Activated T-helper 17 cell treated with anti-CD3 and anti-CD28 coated beads, Interleukin-2, amount 50 U/mL, for 72 hours (primary cell): ENCODE data around the gene GPS2. TPM values are rescaled to one million over a fixed set of nuclear protein-coding genes. Genes with fewer than 3 reads are reported as not detected.
A peak's percentile ranks its signal among the peaks of the same experiment; 100 is the strongest.

ENCODE experiments used
- ATAC-seq: fragments of 150-1000 bp; cut with Tn5 transposase; replicated peaks from 2 replicates; pipeline ENCODE4 v1.10.0; 2021; ENCODE audit warnings: mild to moderate bottlenecking, moderate library complexity
- H3K27ac Mint-ChIP-seq: one replicate; pipeline ENCODE4 v1.8.0; 2022; ENCODE audit warnings: mixed read lengths
- H3K27me3 Mint-ChIP-seq: one replicate; pipeline ENCODE4 v1.8.0; 2022; ENCODE audit warnings: mixed read lengths
- H3K36me3 Mint-ChIP-seq: one replicate; pipeline ENCODE4 v1.8.0; 2022; ENCODE audit warnings: low read depth, mild to moderate bottlenecking, mixed read lengths
- H3K4me1 Mint-ChIP-seq: one replicate; pipeline ENCODE4 v1.8.0; 2022; ENCODE audit warnings: mixed read lengths
- H3K4me3 Mint-ChIP-seq: one replicate; pipeline ENCODE4 v1.8.0; 2022; ENCODE audit warnings: mild to moderate bottlenecking, mixed read lengths
- H3K9me3 Mint-ChIP-seq: one replicate; pipeline ENCODE4 v1.8.0; 2022; ENCODE audit warnings: mixed read lengths
- total RNA-seq, 2 donors: library from RNA; stranded (reverse); gene quantifications; one replicate each; pipeline ENCODE4 v1.2.3, GENCODE V29; 2022

The GPS2 gene
- total RNA-seq, 2 donors from 2014 or later: 38.3 to 65.6 TPM

DNA sequence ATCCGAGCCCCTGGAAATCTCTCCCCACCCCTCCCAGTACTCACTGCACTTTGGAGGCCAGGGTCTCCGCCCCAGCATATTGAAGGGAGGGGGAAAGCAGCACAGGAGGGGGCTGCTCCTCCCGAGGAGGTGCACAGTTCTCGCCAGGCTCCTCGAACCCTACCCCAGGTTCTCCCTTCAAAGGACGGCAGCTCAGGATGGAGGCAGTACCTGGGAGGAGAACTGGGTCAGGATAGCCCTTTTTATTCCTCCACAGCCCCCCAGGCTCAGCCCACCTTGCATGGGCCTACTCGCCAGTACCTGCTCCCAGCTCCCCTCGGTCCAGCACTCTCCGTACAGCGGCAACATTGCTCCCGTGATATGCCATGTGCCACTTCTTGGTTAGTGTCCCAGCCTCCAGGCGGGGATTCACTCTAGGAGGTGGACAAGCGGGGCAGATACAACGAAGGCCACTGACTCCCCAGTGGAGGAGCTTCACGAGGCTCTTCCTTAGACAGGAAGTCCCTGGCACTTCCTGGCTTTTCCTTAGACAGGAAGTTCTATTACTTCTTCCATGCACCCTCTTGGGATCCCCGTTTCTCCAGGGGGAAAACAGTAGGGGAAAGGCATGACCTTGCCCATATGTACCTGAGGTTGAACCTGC lies 2.1 kb upstream of the GPS2 start:
- Mint-ChIP-seq H3K9me3 (no peaks in the 10 kb centered on the region), H3K27me3 (no peaks in the 10 kb centered on the region), H3K4me3 (peak overlapping the region; percentile 33), H3K36me3 (peaks cover 80% of the 10 kb centered on the region), H3K27ac (peak overlapping the region; percentile 66), H3K4me1 (peaks cover 13% of the 10 kb centered on the region)
- no peak for ATAC-seq

GRCh38 chr17:7315570-7316235 lies 543 bp upstream of the GPS2 start:
- no peak for ATAC-seq
- Mint-ChIP-seq H3K27me3 (no peaks in the 10 kb centered on the region), H3K4me1 (peaks cover 22% of the 10 kb centered on the region), H3K4me3 (peak overlapping the region; percentile 95), H3K9me3 (no peaks in the 10 kb centered on the region), H3K36me3 (peaks cover 80% of the 10 kb centered on the region), H3K27ac (peak overlapping the region; percentile 86)

- Mint-ChIP-seq H3K36me3 (peaks cover 90% of the 10 kb centered on the region), H3K27ac (peak overlapping the region; percentile 86), H3K4me3 (peak overlapping the region; percentile 95), H3K9me3 (no peaks in the 10 kb centered on the region), H3K27me3 (no peaks in the 10 kb centered on the region), H3K4me1 (peaks cover 38% of the 10 kb centered on the region)
- ATAC-seq: no peak
Observed at GRCh38 chr17:7313890-7314718, 1.1 kb downstream of the GPS2 start.

DNA sequence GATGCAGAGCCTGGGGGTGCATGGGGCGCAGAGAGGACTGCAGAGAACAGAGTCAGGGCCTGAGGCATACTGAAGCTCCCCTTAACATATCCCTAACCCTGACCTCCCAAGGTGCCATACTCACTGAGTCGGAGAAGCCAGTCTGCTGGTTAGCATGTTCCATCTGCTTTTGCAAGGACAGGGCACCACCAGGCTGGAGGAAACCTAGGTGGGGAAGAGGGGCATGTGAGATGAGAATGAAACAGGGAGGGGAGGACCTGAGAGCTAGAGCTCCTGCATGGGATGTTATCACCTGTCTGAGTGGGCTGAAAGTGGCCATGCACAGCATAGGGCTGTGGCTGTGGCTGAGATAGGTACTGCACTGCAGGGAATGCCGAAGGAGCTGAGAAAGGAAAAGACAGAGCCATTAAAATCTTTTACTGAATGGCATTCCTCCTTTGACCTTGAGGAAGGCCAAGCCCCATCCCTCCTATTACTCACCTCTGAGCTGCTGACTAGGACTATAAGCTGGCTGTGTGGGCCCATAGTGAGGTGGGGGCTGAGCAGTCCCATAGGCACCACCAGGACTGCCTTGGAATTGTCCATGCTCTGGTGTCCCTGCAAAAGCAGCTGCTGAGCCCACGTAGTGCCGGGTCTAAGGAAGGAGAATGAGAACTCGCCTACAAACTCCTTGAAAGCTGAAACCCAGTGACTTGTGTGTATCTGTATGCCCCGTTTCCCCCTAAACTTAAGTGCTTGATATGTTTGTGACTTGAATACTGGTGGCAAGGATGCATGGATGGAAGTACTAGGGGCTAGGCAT lies 1.9 kb downstream of the GPS2 start:
- ATAC-seq: no peak
- Mint-ChIP-seq H3K9me3 (no peaks in the 10 kb centered on the region), H3K4me3 (peak overlapping the region; percentile 95), H3K27me3 (no peaks in the 10 kb centered on the region), H3K4me1 (peaks cover 44% of the 10 kb centered on the region), H3K27ac (peak overlapping the region; percentile 58), H3K36me3 (peaks cover 90% of the 10 kb centered on the region)

DNA sequence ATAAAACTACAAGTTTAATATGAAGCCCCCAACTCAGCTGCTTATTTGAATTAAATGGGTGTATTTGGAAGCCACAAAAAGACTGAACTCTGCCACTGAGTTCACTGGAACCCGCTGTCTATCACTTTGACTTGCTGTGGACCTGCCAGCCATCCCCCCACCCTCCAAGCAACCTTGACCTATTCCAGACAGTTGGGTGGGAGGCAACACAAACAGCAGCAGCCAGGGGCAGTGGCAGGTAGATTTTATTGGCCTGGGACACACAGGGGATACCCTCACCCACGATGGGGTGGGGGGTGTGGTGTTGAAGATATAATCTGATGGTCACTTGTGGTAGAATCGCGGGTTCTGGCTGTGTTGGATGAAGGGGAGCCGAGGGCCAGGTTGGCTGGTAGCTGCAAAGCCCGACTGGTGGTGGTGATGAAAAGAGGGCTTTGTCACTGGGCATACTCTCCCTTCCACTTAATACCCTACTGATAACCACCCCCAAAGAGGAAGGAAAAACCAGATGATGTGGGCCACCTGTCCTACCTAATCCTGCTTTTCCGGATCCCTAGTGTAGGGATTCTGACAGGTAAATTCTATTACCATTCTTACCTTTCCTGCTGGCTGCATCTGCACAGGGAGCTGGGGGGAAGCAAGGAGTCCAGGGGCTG lies 2.6 kb downstream of the GPS2 start:
- no peaks in the 10 kb centered on the region for H3K27me3 Mint-ChIP-seq
- no peak for ATAC-seq
- H3K27ac Mint-ChIP-seq: peak overlapping the region; percentile 58
- peaks cover 44% of the 10 kb centered on the region for H3K4me1 Mint-ChIP-seq
- peak overlapping the region; percentile 95 for H3K4me3 Mint-ChIP-seq
- H3K36me3 Mint-ChIP-seq: peaks cover 87% of the 10 kb centered on the region
- H3K9me3 Mint-ChIP-seq: no peaks in the 10 kb centered on the region

DNA sequence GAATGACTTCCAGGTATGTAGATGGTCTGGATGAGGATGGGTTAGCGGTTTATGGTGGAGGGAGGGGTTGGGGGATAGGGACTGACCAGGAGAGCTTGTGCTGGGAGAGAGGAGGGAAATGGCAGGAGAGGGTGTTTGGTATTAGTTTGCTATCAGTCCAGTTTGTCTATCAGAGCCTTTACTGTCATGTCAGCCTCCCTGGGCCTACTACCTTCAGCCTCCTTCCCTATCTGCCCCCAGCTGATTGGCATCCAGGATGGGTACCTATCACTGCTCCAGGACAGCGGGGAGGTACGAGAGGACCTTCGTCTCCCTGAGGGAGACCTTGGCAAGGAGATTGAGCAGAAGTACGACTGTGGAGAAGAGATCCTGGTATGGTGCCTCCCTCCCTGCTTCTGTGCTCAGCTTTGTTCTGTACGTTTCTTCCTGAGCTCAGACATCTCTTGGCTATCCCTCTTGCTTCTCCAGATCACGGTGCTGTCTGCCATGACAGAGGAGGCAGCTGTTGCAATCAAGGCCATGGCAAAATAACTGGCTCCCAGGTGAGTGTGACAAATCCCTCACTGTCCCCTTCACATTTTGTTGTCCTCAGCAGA lies 4.0 kb downstream of the GPS2 start:
- H3K4me3 Mint-ChIP-seq: peak overlapping the region; percentile 95
- no peaks in the 10 kb centered on the region for H3K27me3 Mint-ChIP-seq
- peaks cover 87% of the 10 kb centered on the region for H3K36me3 Mint-ChIP-seq
- no peak for ATAC-seq
- H3K27ac Mint-ChIP-seq: peak overlapping the region; percentile 97
- H3K9me3 Mint-ChIP-seq: no peaks in the 10 kb centered on the region
- H3K4me1 Mint-ChIP-seq: peaks cover 44% of the 10 kb centered on the region

- peak overlapping the region; percentile 97 for H3K27ac Mint-ChIP-seq
- no peaks in the 10 kb centered on the region for H3K27me3 Mint-ChIP-seq
- peaks cover 44% of the 10 kb centered on the region for H3K4me1 Mint-ChIP-seq
- H3K36me3 Mint-ChIP-seq: peaks cover 75% of the 10 kb centered on the region
- peak overlapping the region; percentile 95 for H3K4me3 Mint-ChIP-seq
- H3K9me3 Mint-ChIP-seq: no peaks in the 10 kb centered on the region
- ATAC-seq: no peak
Observed at GRCh38 chr17:7309628-7310027, 5.5 kb downstream of the GPS2 start.

GRCh38 chr17:7308625-7309433 lies 6.3 kb downstream of the GPS2 start:
- Mint-ChIP-seq H3K36me3 (peaks cover 67% of the 10 kb centered on the region), H3K4me3 (peak overlapping the region; percentile 95), H3K27me3 (no peaks in the 10 kb centered on the region), H3K9me3 (no peaks in the 10 kb centered on the region), H3K27ac (peak overlapping the region; percentile 97), H3K4me1 (peaks cover 39% of the 10 kb centered on the region)
- ATAC-seq: peak; percentile 55

DNA sequence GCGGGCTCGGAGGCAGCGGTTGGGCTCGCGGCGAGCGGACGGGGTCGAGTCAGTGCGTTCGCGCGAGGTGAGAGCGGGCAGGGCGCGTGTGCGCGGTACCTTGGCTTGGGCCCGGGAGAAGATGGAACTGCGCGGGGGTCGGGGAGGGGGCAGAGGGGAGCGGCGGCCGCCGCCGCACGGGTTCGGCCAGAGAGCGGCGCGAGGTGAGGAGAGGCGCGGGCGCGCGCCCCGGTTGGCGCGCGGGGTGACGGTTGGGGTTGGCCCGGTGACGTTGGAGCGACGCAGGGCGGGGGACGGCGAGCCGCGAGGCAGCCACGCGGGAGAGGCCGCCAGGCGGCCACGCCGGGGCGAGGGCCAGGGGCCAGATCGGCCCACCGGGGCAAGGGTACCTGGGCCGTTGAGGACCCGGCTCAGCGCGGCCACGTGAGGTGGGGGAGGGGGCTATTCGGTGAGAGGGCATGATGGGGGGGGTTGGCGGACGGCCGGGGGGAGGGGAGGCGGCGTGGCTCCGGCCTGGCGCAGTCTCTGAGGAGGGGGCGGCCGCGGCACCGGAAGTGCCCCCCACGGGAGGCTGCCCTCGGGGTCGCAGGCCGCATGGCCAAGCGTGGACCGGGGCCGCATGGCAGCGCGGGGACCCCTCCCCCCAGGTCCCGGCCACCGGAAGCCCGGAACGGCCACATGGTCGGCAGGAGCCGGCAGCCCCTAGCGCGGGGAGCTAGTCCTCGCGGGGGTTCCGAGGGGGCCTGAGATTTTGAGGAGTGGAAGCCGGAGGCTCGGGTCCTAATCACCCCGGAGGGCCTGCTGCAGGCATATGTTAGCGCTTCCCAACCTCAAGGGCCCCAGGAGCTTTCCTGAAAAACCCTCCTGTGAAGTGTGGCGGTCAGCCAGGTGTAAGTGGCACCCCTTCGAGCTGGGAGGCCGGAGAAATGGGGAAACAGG lies 7.2 kb downstream of the GPS2 start:
- H3K9me3 Mint-ChIP-seq: no peaks in the 10 kb centered on the region
- peak; percentile 4 for ATAC-seq

GRCh38 chr17:7306911-7307685 lies 8.1 kb downstream of the GPS2 start, which contains the start of gene EIF5A:
EIF5A (plus strand) TSS chr17:7307628; CDS start chr17:7309636, 2,008 bp downstream.
- Mint-ChIP-seq H3K27ac (peak within 1 kb of the TSS; percentile 97), H3K4me3 (peak within 1 kb of the TSS; percentile 95), H3K4me1 (peaks cover 31% of the 10 kb centered on the region), H3K9me3 (no peaks in the 10 kb centered on the region), H3K36me3 (peaks cover 50% of the 10 kb centered on the region), H3K27me3 (no peaks in the 10 kb centered on the region)
- peak; percentile 79 for ATAC-seq

More for the DNA sequence above, 7.2 kb downstream of the GPS2 start:
- Mint-ChIP-seq H3K27me3 (no peaks in the 10 kb centered on the region), H3K36me3 (peaks cover 59% of the 10 kb centered on the region), H3K4me3 (peak overlapping the region; percentile 95), H3K27ac (peak overlapping the region; percentile 97), H3K4me1 (peaks cover 38% of the 10 kb centered on the region)

DNA sequence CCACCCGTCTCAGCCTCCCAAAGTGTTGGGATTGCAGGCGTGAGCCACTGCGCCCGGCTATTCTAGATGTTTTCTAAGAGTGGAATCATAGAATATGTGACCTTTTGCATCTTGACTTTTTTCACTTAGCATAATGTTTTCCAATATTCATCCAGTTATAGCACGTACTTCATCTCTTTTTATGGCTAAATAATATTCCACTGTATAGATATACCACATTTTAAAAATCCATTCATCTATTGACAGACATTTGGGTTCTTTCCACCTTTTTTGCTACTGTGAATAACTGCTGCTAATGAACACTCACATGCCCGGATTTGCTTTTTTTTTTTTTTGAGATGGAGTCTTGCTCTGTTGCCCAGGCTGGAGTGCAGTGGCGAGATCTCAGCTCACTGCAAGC lies 11.0 kb downstream of the GPS2 start:
- H3K4me1 Mint-ChIP-seq: peaks cover 6% of the 10 kb centered on the region
- H3K36me3 Mint-ChIP-seq: peaks cover 21% of the 10 kb centered on the region
- H3K27ac Mint-ChIP-seq: no peak overlapping the region
- no peaks in the 10 kb centered on the region for H3K9me3 Mint-ChIP-seq
- H3K4me3 Mint-ChIP-seq: no peak overlapping the region
- no peak for ATAC-seq
- no peaks in the 10 kb centered on the region for H3K27me3 Mint-ChIP-seq
